ENCODE results near the gene PPP1R26. TPM values are rescaled to one million over a fixed set of nuclear protein-coding genes. Genes with fewer than 3 reads are reported as not detected.

The PPP1R26 gene
- total and polyA plus RNA-seq, 9 of the 15 experiments (the other 6 are each of a cell fraction or from before 2014, with no cell fraction given): 0.77 to 26.8 (median 9.3) TPM

- TF ChIP-seq, protein P1, sequence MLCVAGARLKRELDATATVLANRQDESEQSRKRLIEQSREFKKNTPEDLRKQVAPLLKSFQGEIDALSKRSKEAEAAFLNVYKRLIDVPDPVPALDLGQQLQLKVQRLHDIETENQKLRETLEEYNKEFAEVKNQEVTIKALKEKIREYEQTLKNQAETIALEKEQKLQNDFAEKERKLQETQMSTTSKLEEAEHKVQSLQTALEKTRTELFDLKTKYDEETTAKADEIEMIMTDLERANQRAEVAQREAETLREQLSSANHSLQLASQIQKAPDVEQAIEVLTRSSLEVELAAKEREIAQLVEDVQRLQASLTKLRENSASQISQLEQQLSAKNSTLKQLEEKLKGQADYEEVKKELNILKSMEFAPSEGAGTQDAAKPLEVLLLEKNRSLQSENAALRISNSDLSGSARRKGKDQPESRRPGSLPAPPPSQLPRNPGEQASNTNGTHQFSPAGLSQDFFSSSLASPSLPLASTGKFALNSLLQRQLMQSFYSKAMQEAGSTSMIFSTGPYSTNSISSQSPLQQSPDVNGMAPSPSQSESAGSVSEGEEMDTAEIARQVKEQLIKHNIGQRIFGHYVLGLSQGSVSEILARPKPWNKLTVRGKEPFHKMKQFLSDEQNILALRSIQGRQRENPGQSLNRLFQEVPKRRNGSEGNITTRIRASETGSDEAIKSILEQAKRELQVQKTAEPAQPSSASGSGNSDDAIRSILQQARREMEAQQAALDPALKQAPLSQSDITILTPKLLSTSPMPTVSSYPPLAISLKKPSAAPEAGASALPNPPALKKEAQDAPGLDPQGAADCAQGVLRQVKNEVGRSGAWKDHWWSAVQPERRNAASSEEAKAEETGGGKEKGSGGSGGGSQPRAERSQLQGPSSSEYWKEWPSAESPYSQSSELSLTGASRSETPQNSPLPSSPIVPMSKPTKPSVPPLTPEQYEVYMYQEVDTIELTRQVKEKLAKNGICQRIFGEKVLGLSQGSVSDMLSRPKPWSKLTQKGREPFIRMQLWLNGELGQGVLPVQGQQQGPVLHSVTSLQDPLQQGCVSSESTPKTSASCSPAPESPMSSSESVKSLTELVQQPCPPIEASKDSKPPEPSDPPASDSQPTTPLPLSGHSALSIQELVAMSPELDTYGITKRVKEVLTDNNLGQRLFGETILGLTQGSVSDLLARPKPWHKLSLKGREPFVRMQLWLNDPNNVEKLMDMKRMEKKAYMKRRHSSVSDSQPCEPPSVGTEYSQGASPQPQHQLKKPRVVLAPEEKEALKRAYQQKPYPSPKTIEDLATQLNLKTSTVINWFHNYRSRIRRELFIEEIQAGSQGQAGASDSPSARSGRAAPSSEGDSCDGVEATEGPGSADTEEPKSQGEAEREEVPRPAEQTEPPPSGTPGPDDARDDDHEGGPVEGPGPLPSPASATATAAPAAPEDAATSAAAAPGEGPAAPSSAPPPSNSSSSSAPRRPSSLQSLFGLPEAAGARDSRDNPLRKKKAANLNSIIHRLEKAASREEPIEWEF (CRISPR knock-in tag; IDR thresholded peaks at IDR 0.05): no peak
- peak; percentile 37; the same call in 1 of the 2 replicates for TF ChIP-seq ZBTB17 (CRISPR knock-in tag; IDR thresholded peaks at IDR 0.05)
- TF ChIP-seq IFI16 (CRISPR knock-in tag; IDR thresholded peaks at IDR 0.05): no peak
- TF ChIP-seq ZNF197 (CRISPR knock-in tag; IDR thresholded peaks at IDR 0.05; ENCODE audit: low read depth): no peak
- TF ChIP-seq DIDO1 (tag; IDR thresholded peaks at IDR 0.05; ENCODE audit: low read depth): no peak
- TF ChIP-seq HMGXB4 (CRISPR knock-in tag; IDR thresholded peaks at IDR 0.05): no peak
- TF ChIP-seq, protein P2, sequence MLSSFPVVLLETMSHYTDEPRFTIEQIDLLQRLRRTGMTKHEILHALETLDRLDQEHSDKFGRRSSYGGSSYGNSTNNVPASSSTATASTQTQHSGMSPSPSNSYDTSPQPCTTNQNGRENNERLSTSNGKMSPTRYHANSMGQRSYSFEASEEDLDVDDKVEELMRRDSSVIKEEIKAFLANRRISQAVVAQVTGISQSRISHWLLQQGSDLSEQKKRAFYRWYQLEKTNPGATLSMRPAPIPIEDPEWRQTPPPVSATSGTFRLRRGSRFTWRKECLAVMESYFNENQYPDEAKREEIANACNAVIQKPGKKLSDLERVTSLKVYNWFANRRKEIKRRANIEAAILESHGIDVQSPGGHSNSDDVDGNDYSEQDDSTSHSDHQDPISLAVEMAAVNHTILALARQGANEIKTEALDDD (IDR thresholded peaks at IDR 0.05): no peak
- TF ChIP-seq RBM39 (optimal IDR thresholded peaks at IDR 0.05; ENCODE audit: low read depth, low read length): no peak
- TF ChIP-seq SETDB1 (IDR thresholded peaks at IDR 0.05; ENCODE audit: low read length): no peak
- no peak for TF ChIP-seq ARNT (IDR thresholded peaks at IDR 0.05)
- no peak for TF ChIP-seq RBM25 (IDR thresholded peaks at IDR 0.05; ENCODE audit: low read depth, low read length, severe bottlenecking)
- TF ChIP-seq NCOA6 (IDR thresholded peaks at IDR 0.05): no peak
- peak; percentile 82; the same call in 1 of the 2 replicates for TF ChIP-seq ZBTB7A (IDR thresholded peaks at IDR 0.05; ENCODE audit: borderline replicate concordance, control insufficient read depth, low read depth, low read length)
- no peak for TF ChIP-seq HOMEZ (CRISPR knock-in tag; IDR thresholded peaks at IDR 0.05)
- peak; percentile 61; the same call in 1 of the 2 replicates for TF ChIP-seq TOE1 (IDR thresholded peaks at IDR 0.05; ENCODE audit: borderline replicate concordance)
- TF ChIP-seq TOE1 (CRISPR knock-in tag; IDR thresholded peaks at IDR 0.05; ENCODE audit: borderline replicate concordance, low read depth): no peak
- no peak for TF ChIP-seq ZNF253 (CRISPR knock-in tag; conservative IDR thresholded peaks at IDR 0.05)
- TF ChIP-seq CBX3 (IDR thresholded peaks at IDR 0.05; ENCODE audit: borderline replicate concordance in 1 of 2, low read length in 2 of 2): no peak
These were observed 633 bp upstream of the PPP1R26 start (continued) for GRCh38 chr9:135478829-135479468.

Data from K562 (cell line).